ENCODE data around the gene STIL.
"Not testable (repeated sequence)": the region's sequence is repeated elsewhere in the genome, so short reads cannot be mapped to it uniquely, and the experiment has no call there.

STIL gene

DNA sequence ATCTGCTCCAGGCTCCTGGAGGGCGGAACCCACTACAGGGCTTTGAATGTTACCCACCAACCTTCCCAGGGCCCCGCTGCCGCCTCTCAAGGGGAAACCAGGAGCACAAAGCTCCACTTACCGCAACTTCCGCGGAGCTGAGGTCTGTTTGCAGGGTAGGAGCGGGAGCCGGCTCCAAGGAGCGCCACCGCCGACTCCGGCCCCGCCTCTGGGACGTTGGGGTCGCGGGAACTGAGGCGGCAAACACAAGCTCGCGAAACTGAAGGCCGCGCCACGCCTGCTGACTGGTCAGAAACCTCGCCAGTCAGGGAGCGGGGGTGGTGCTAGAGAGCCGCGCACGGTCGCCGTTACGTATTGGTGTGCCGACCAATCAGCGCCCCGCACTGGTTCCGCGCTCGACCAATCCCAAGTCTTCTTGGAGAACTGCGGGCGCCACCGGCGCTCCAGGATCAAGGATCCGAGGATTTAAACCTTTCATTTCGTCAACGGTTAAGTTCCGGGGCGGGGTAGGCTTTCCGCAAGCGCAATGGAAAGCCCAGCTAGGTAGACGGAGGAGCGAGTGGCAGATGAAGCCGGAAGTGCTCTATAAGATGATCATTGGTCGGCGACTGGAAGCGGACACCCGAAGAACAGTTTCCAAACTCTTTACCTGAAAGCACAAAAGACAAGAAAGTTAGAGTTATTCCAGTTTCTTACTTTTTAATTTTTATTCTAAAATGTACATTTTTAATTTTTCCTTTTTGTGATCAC is at the start of gene STIL:
TSS of gene STIL (minus strand) at position 233 of the 750 bp plus-strand sequence. CDS start 3,828 bp downstream, outside the sequence.
- peak; percentile 99 for DNase-seq

DNA sequence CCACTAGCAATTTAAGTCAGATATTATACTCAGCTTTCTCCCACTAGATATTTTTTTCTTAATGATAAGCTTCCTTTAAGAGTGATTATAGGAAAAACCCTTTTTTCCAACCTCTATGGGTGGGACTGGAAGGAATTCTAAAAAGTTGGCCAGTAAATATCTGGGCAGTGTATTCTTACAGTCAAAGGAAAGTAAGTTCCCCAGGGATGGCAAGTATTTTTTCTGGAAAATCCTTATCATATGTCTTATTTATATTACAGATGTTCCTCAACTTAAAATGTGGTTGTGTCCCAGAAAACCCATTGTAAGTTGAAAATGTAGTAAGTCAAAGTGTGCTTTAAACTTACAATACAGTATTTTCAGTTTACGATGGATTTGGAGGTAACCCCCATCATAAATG is 48.9 kb upstream of the STIL start:
- no peak for DNase-seq

- DNase-seq, result no peak
Observed at GRCh38 chr1:47361380-47361779, 47.4 kb upstream of the STIL start.

DNA sequence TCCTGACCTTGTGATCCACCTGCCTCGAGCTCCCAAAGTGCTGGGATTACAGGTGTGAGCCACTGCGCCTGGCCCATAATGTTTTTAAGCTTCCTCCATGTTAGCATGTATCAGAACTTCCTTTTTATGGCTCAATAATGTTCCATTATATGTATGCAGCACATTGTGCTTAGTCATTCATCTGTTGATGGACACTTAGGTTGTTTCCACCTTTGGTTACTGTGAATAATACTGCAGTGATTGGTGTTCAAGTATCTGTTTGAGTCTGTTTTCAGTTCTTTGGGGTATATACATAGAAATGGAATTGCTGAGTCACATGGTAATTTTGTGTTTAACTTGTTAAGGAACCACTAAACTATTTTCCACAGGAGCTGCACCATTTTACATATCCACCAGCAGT is 37.4 kb upstream of the STIL start:
- DNase-seq, result no peak

GRCh38 chr1:47348246-47348645 is 34.3 kb upstream of the STIL start:
- DNase-seq, result no peak

DNA sequence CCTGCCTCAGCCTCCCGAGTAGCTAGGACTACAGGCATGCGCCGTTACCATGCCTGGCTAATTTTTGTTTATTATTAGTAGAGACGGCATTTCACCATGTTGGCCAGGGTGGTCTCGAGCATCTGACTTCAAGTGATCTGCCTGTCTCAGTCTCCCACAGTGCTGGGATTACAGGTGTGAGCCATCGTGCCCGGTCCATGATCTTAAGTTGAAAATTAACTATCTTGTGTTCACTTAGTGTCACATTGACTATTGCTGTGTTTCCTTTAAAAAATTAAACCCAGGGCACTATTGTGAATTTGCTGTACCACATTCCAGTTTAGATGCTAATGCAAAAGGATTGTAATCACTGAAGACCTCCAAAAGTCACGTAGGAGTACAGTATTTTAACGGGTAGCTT is 33.8 kb upstream of the STIL start:
- DNase-seq, result no peak

DNA sequence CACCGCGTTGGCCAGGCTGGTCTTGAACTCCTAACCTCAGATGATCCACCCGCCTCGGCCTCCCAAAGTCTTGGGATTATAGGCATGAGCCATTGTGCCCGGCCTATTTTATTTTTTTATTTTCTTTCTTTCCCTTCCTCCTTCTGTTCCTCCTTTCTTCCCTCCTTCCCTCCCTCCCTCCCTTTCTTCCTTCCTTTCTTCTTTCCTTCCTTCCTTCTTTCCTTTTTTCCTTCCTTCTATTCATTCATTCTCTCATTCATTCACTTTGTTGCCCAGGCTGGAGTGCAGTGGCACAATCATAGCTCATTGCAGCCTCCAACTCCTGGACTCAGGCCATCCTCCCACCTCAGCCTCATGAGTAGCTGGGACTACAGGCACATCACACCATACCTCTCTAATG is 33.0 kb upstream of the STIL start:
- DNase-seq, result not testable (repeated sequence)

- no peak for DNase-seq
Observed at GRCh38 chr1:47340227-47340626, 26.3 kb upstream of the STIL start.

DNA sequence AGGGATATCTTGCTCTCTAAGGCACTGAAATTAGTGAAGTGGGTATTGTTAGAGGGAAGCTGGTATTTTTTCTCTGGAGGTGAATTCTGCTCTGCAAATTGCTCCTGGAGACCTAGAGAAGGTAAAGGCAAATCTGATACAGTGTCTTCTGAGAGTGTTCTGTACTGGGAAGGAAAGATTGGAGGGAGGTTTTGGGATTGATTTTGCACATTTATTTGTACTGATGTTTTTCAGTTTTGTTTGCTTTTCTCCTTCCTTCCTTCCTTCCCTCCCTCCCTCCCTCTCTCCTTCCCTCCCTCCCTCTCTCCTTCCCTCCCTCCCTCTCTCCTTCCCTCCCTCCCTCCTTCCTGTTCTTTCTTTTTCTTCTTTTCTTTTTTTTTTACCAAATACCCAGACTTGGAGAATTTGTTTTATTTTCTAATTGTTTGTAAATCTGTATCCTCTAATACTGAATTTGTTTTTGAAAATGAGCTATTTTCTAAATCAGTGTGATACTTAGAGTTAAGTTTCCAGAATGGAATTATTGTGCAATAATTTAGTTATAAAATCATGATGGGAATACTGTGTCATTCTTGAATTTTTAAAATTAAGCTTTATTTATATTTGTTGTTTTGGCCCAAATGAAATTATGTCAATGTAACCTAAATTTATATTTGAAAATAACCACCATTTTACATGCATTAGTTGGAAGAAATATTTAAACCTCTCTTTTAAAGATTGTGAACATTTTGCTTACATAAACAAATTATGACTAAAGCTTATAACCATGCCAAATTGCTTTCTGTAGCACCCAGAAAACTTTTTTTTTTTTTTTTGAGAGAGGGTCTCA is 24.5 kb upstream of the STIL start:
- DNase-seq, result no peak

GRCh38 chr1:47337350-47337749 is 23.4 kb upstream of the STIL start:
- DNase-seq, result no peak

DNA sequence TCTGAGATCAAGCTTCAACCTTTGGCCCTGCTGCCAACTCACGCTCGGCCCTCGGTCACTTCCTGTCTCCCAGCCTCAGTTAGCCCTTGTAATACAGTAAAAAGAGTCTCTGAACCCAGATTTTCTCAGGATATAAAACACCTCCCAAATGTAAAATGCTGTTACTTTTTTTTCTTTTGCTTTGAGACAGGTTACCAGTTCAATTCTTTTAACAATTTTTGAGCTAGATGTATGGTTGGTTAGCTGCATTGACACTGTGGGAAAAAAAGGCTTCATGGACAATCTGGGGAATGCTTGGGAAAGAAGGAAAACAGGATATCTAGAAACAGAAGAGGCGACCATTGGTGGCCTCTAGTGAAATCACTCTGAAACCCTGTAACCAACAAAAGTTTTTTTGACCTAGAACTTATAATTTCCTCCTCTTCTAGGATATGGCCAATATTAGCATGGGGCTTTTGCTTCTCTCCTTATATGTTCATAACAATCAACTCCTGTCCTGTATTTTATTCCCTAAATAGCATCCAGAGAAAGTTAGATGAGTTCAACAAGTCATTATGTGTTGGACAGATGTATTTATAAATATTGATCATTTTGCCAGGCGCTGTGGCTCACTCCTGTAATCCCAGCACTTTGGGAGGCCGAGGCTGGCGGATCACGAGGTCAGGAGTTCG is 21.0 kb upstream of the STIL start:
- DNase-seq, result no peak

- DNase-seq, result peak; percentile 86
Observed at GRCh38 chr1:47333922-47334764, 20.2 kb upstream of the STIL start.

DNA sequence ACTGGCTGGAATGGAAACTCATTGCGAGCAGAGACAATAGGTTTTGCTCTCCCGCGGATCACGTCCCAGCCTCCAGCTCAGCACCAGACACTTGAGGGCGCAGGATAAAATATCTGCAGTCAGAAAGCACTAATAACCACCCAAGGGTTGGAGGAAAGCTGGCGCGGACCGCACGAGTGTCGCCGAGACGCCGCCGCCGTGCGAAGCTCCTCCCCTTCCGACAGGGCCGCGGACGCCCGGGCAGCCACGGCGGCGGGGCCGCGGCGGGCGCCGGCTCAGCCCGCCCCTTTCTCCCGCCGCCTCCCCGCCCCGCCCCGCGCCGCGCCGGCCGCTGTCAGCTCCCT is 19.6 kb upstream of the STIL start, which contains the start of gene CMPK1:
TSS of gene CMPK1 (plus strand) at position 213 of the 344 bp plus-strand sequence. CDS start 156 bp downstream, outside the sequence.
- peak; percentile 86 for DNase-seq

DNA sequence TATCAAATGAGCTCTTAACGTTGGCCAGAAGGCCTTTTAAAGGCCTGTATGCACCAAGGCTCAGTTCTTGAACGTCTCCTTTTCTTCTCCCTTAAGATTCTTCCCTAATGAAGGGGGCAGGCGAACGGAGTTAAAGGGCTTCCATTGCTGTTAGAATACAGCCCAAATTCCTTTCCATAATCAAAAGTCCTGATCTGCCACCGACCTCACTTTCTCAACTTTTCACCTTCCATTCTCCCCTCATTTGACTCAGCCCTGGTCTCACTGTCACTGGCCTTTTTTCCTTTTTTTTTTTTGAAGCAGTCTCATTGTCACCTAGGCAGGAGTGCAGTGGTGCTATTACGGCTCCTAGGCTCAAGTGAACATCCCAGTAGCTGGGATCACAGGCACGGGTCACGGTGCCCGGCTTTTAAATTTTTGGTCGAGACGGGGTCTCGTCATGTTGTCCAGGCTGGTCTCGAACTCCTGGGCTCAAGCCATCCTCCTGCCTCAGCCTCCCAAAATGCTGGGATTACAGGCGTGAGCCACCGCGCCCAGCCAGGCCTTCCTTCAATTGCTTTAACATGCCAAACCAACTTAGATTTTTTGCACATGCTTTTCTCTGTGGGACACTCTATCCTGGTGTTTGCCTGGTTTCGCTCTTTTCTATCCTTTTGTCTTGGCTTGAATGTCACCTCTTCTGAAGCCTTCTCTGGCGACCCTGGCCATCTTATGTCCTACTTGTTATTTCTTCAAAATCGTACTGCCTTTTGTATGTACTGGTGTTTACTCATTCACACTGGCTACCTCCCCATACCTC is 19.0 kb upstream of the STIL start:
- DNase-seq, result no peak

GRCh38 chr1:47331875-47332274 is 17.9 kb upstream of the STIL start:
- no peak for DNase-seq

- DNase-seq, result no peak
Observed at GRCh38 chr1:47330212-47330611, 16.3 kb upstream of the STIL start.

DNA sequence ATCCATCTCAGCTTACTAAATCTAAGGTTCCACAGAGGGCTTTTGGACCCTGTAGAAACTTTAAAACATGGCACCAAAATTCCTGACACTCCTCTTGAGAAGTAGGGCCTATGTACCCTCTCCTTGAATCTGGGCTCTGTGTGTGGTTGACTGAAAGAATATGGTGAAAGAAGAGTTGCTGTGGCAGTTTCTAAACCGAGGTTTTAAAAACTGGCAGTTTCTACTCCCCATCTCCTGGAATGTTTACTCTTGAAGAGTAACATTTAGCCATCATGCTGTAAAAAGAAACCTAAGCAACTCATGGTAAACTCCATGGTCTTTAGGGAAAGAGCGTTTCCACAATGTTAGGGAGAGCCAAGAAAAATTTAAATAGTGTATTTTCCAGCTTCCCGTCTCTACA is 15.0 kb upstream of the STIL start:
- no peak for DNase-seq

DNA sequence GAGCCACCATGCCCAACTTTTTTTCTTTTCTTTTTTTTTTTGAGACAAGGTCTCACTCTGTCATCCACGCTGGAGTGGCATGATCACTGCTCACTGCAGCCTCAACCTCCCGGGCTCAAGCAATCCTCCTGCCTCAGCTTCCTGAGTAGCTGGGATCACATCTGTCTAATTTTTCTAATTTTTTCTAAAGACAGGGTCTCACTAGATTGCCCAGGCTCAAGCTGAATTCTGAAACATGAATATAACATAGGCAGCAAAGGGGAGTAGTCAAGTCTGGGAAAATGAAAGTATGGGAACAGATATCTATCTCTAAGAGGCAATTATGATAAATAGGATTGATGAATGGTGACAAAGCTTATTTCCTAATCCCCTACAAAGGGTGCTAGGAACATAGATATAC is 12.3 kb upstream of the STIL start:
- DNase-seq, result no peak

DNA sequence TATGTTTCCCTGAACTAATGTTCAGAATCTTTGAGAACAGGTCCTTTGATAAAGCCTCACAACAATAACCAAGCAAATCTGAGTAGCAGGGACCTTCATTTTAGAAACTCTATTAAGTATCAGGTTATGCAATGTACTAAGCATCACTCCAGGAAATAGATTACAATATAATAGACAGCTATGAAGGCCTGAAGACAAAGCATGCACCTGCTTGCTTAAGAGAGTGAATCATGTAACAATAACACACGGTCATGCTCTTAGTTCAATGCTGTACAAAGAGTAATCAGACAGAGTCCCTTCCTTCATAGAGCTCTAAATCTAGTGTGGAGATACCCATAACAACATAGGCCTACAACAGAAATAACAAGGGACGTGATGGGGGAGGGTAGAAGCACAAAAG is 11.6 kb upstream of the STIL start:
- no peak for DNase-seq

DNA sequence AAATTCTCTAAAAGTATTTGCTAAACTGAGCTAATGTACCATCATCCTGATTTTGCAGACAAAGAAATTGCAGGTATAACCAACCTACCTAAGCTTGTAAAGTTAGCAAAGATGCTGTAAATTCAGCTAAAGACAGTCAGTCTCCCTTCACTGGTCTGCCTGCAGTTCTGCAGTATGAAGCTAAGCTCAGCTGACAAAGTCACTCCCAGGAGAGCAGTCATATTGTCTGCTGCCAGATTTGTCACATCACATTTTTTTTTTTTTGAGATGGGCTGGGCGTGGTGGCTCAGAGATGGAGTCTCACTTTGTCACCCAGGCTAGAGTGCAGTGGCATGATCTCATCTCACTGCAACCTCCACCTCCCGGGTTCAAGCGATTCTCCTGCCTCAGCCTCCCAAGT is 10.7 kb upstream of the STIL start:
- no peak for DNase-seq

- DNase-seq, result no peak
Observed at GRCh38 chr1:47323599-47324031, 9.7 kb upstream of the STIL start.

GRCh38 chr1:47319968-47320367 is 6.0 kb upstream of the STIL start:
- DNase-seq, result not testable (repeated sequence)

Data from right forelimb (tissue), 1 donor.